ENCODE data around the gene NDUFA5.

The NDUFA5 gene

GRCh38 chr7:123573896-123574467 lies 16.4 kb upstream of the NDUFA5 start:
- TF ChIP-seq CTCF (IDR thresholded peaks at IDR 0.05; ENCODE audit: insufficient read depth, low read depth, low read length, missing control alignments) = no peak
- no peak for DNase-seq (ENCODE audit: low read depth)
- H3K4me3 ChIP-seq (ENCODE audit: low read depth, low read length) = no peak overlapping the region

GRCh38 chr7:123573341-123573740 lies 15.7 kb upstream of the NDUFA5 start:
- DNase-seq (ENCODE audit: low read depth) = no peak
- no peak overlapping the region for H3K4me3 ChIP-seq (ENCODE audit: low read depth, low read length)
- TF ChIP-seq CTCF (IDR thresholded peaks at IDR 0.05; ENCODE audit: insufficient read depth, low read depth, low read length, missing control alignments) = no peak

GRCh38 chr7:123571684-123572083 lies 14.1 kb upstream of the NDUFA5 start:
- no peak for TF ChIP-seq CTCF (IDR thresholded peaks at IDR 0.05; ENCODE audit: insufficient read depth, low read depth, low read length, missing control alignments)
- no peak overlapping the region for H3K4me3 ChIP-seq (ENCODE audit: low read depth, low read length)
- DNase-seq (ENCODE audit: low read depth) = no peak

GRCh38 chr7:123571187-123571586 lies 13.6 kb upstream of the NDUFA5 start:
- no peak for DNase-seq (ENCODE audit: low read depth)
- no peak for TF ChIP-seq CTCF (IDR thresholded peaks at IDR 0.05; ENCODE audit: insufficient read depth, low read depth, low read length, missing control alignments)
- H3K4me3 ChIP-seq (ENCODE audit: low read depth, low read length) = no peak overlapping the region

GRCh38 chr7:123570390-123571182 lies 13.0 kb upstream of the NDUFA5 start:
- no peak for TF ChIP-seq CTCF (IDR thresholded peaks at IDR 0.05; ENCODE audit: insufficient read depth, low read depth, low read length, missing control alignments)
- H3K4me3 ChIP-seq (ENCODE audit: low read depth, low read length) = no peak overlapping the region
- DNase-seq (ENCODE audit: low read depth) = no peak

- DNase-seq (ENCODE audit: low read depth) = no peak
- TF ChIP-seq CTCF (IDR thresholded peaks at IDR 0.05; ENCODE audit: insufficient read depth, low read depth, low read length, missing control alignments) = no peak
- H3K4me3 ChIP-seq (ENCODE audit: low read depth, low read length) = no peak overlapping the region
Measured at GRCh38 chr7:123569352-123570010, 11.9 kb upstream of the NDUFA5 start.
